ENCODE measurements around the gene AGTPBP1. TPM values are rescaled to one million over a fixed set of nuclear protein-coding genes. Genes with fewer than 3 reads are reported as not detected.

The AGTPBP1 gene
- total and polyA plus RNA-seq, 11 donors, result 7.1 to 72.4 (median 47.1) TPM

DNA sequence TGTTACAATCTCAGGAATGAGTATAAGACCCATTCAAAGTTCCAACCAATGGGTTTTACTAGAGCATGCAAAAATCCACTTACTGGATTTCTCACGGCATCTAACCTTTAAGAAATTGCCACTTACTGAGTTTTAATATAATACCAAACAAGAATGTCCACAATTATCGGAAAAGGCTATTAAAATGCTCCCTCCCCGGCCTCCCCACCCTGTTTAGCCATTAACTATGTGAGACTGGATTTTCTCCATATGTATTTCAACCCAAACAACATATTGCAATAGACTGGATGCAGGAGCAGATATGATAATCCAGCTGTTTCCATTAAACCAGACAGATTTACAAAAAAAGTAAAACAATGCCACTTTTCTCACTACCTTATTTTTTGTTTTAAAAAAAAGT lies 4.1 kb downstream of the AGTPBP1 start:
- WGBS, 4 donors, result 76 to 87% (median 81%) methylated on average over 3 of the region's 3 CpGs
- H3K4me1 ChIP-seq, result peaks cover 0 to 67% (median 18%) of the 10 kb centered on the region in 12 donors
- H3K9me3 ChIP-seq, result peaks cover 0 to 6% (median 0%) of the 10 kb centered on the region in 12 donors
- peak overlapping the region in 4 of 12 donors; percentile 53 to 82 (median 68) for H3K27ac ChIP-seq
- H3K4me3 ChIP-seq, result no peak overlapping the region
- TF ChIP-seq POLR2A (IDR thresholded peaks at IDR 0.05), result no peak
- TF ChIP-seq CTCF (IDR thresholded peaks at IDR 0.05), result no peak
- ATAC-seq (no peak), DNase-seq (no peak)
- intact Hi-C loops (cut with DNase I), result loop anchor here in 1 of 10 donors (5.0 kb wide), 1 partner anchor 35 kb away; no protein-coding TSS in a partner anchor
- H3K36me3 ChIP-seq, result no peaks in the 10 kb centered on the region
- H3K27me3 ChIP-seq, result no peaks in the 10 kb centered on the region

GRCh38 chr9:85730916-85731630 lies 10.7 kb downstream of the AGTPBP1 start:
- Histone ChIP-seq H3K36me3 (no peaks in the 10 kb centered on the region), H3K4me1 (peaks cover 0 to 79% (median 6%) of the 10 kb centered on the region in 12 donors), H3K4me3 (no peak overlapping the region), H3K9me3 (peaks cover 0 to 9% (median 0%) of the 10 kb centered on the region in 12 donors), H3K27me3 (no peaks in the 10 kb centered on the region), H3K27ac (peak overlapping the region in 4 of 12 donors; percentile 3 to 76 (median 27))
- TF ChIP-seq CTCF (IDR thresholded peaks at IDR 0.05) (no peak), POLR2A (IDR thresholded peaks at IDR 0.05) (no peak)
- DNase-seq, result no peak
- ATAC-seq, result peak; percentile 28 to 66 (median 59)
- intact Hi-C loops (cut with DNase I), result no loop called here
- WGBS, 4 donors, result 52 to 67% (median 61%) methylated on average over 4 of the region's 4 CpGs

DNA sequence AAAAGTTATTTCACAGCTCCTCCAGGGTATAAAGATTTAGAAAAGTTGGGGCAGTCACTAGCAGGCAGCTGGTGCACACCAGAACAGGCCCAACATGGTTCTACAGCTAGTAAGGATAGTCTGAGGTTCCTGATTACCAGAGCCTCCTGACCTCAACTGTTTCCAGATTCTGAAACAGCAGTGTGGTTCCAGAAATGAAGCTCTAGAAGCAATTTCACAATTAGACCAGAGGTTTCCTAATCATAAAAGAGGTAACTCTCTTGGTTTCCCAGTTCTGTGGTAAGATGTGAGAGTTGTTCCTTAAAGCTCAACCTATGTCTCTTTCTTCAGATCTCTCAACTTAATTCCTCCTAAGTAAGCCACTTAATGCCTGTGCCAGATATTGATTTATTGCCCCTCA lies 11.9 kb downstream of the AGTPBP1 start:
- Histone ChIP-seq H3K4me1 (peaks cover 0 to 75% (median 2%) of the 10 kb centered on the region in 12 donors), H3K27me3 (no peaks in the 10 kb centered on the region), H3K4me3 (no peak overlapping the region), H3K9me3 (peaks cover 0 to 9% (median 0%) of the 10 kb centered on the region in 12 donors), H3K36me3 (no peaks in the 10 kb centered on the region), H3K27ac (peak overlapping the region in 4 of 12 donors; percentile 9 to 76 (median 24))
- no peak for TF ChIP-seq CTCF (IDR thresholded peaks at IDR 0.05)
- TF ChIP-seq POLR2A (IDR thresholded peaks at IDR 0.05), result no peak
- ATAC-seq, result peak in 3 of 4 donors; percentile 34 to 73 (median 58)
- intact Hi-C loops (cut with DNase I), result no loop called here
- no peak for DNase-seq

DNA sequence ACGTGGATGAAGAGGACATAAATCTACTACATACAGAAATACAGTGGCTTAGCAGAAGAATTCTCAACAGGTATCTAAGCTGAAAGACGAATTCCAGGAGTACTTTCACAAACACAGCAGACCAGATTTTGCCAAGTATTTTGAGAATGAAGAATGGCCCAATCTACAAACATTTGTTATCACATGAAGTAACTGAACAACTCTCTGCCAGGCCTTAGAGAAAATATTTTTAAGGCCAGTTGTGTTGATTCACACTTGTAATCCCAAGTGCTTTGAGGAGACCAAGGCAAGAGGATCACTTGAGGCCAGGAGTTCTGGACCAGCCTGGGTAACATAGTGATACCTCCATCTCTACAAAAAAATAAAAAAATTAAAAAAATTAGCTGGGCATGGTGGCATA lies 14.3 kb downstream of the AGTPBP1 start:
- 47 to 57% (median 50%) methylated on average over 2 of the region's 2 CpGs for WGBS, 4 donors

More for the DNA sequence above, 14.3 kb downstream of the AGTPBP1 start:
- DNase-seq (no peak), ATAC-seq (no peak)
- TF ChIP-seq POLR2A (IDR thresholded peaks at IDR 0.05) (no peak), CTCF (IDR thresholded peaks at IDR 0.05) (no peak)
- intact Hi-C loops (cut with DNase I), result no loop called here
- Histone ChIP-seq H3K4me1 (peaks cover 0 to 54% (median 2%) of the 10 kb centered on the region in 12 donors), H3K4me3 (no peak overlapping the region), H3K27ac (peak overlapping the region in 1 of 12 donors; percentile 42), H3K36me3 (peaks cover 0 to 6% (median 0%) of the 10 kb centered on the region in 9 donors), H3K9me3 (peaks cover 0 to 4% (median 0%) of the 10 kb centered on the region in 12 donors), H3K27me3 (no peaks in the 10 kb centered on the region)
